SK-N-SH (cell line): ENCODE measurements around the gene ALOXE3. TPM values are rescaled to one million over a fixed set of nuclear protein-coding genes. Genes with fewer than 3 reads are reported as not detected.

ENCODE experiments used
- CTCF ChIA-PET: fragments of 300-600, 350-600 bp; formaldehyde crosslinking; extraction: SDS; loops from one replicate; lab custom pipeline; 2021; lab: Yijun Ruan, JAX
- POLR2A ChIA-PET: fragments of 350-600 bp; sonication (Branson Sonifier 250); formaldehyde crosslinking; extraction: SDS; loops from one replicate; lab custom pipeline; 2020; ENCODE audit warnings: antibody characterized with exemption, inconsistent platforms; lab: Yijun Ruan, JAX
- DNase-seq: peaks from one replicate; pipeline ENCODE4 v3.0.0; 2012
- H2AFZ ChIP-seq: fragments of 200-600 bp; sonication (generic); 2 replicates; pipeline ENCODE4 v1.8.1; 2016; ENCODE audit warnings: antibody characterized with exemption, mild to moderate bottlenecking, low read depth
- H3F3A ChIP-seq: fragments of 200-600 bp; sonication (generic); replicated peaks from 2 replicates; pipeline ENCODE3; 2016; ENCODE audit warnings: antibody characterized with exemption, mild to moderate bottlenecking; ENCODE audit not compliant: insufficient read depth
- H3K27ac ChIP-seq, 2 experiments: fragments of 200-500 bp in 1 of 2; fragments of 200-600 bp in 1 of 2; sonication (Bioruptor generic) in 1 of 2; sonication (generic), shearing (Covaris generic) in 1 of 2; 2 replicates each; pipeline versions ENCODE4 v1.5.1 to v1.6.1; 2014 to 2016; ENCODE audit warnings: low read depth in 2 of 2, inconsistent platforms in 1 of 2, low read length in 1 of 2, mild to moderate bottlenecking in 1 of 2, mixed read lengths in 1 of 2
- H3K27me3 ChIP-seq: fragments of 200-600 bp; sonication (generic), shearing (Covaris generic); 2 replicates; pipeline ENCODE4 v1.6.1; 2016; ENCODE audit warnings: mixed run types; ENCODE audit not compliant: insufficient read depth
- H3K36me3 ChIP-seq, 2 experiments: fragments of 200-500 bp in 1 of 2; fragments of 200-600 bp in 1 of 2; sonication (Bioruptor generic) in 1 of 2; sonication (generic) in 1 of 2; replicated peaks in 1 of 2; 2 replicates each; pipeline versions ENCODE3 to v1.5.1; 2014 to 2016; ENCODE audit warnings: low read length in 1 of 2, mild to moderate bottlenecking in 1 of 2; ENCODE audit not compliant: insufficient read depth in 2 of 2, control insufficient read depth in 1 of 2
- H3K4me1 ChIP-seq, 2 experiments: fragments of 200-500 bp in 1 of 2; fragments of 200-600 bp in 1 of 2; sonication (Bioruptor generic) in 1 of 2; sonication (generic), shearing (Covaris generic) in 1 of 2; 2 replicates each; pipeline versions ENCODE4 v1.5.1 to v1.6.1; 2014 to 2016; ENCODE audit warnings: low read depth in 1 of 2, low read length in 1 of 2, mixed run types in 1 of 2; ENCODE audit not compliant: insufficient read depth in 2 of 2, control insufficient read depth in 1 of 2
- H3K4me2 ChIP-seq: fragments of 200-600 bp; sonication (generic), shearing (Covaris generic); 2 replicates; pipeline ENCODE4 v1.6.1; 2017; ENCODE audit warnings: mixed run types
- H3K4me3 ChIP-seq, 2 experiments: fragments of 200-500 bp in 1 of 2; fragments of 200-600 bp in 1 of 2; sonication (Bioruptor generic) in 1 of 2; sonication (generic), shearing (Covaris generic) in 1 of 2; 2 replicates each; pipeline versions ENCODE4 v1.5.1 to v1.8.1; 2014 to 2016; ENCODE audit warnings: low read depth in 2 of 2, inconsistent platforms in 1 of 2, low read length in 1 of 2, mild to moderate bottlenecking in 1 of 2, mixed read lengths in 1 of 2, moderate library complexity in 1 of 2
- H3K79me2 ChIP-seq: fragments of 200-600 bp; sonication (generic); 2 replicates; pipeline ENCODE4 v1.8.1; 2017; ENCODE audit warnings: mild to moderate bottlenecking; ENCODE audit not compliant: insufficient read depth
- H3K9ac ChIP-seq: fragments of 200-600 bp; sonication (generic); 2 replicates; pipeline ENCODE4 v1.6.1; 2017; ENCODE audit warnings: mixed run types
- H3K9me2 ChIP-seq: fragments of 200-600 bp; sonication (generic); 2 replicates; pipeline ENCODE4 v1.6.1; 2017; ENCODE audit warnings: mixed run types
- H3K9me3 ChIP-seq: fragments of 200-600 bp; sonication (generic); 2 replicates; pipeline ENCODE4 v1.6.1; 2017; ENCODE audit warnings: mixed run types, mild to moderate bottlenecking, moderate library complexity
- H4K20me1 ChIP-seq: fragments of 200-600 bp; sonication (generic); 2 replicates; pipeline ENCODE4 v1.6.1; 2017; ENCODE audit warnings: mild to moderate bottlenecking, mixed run types; ENCODE audit not compliant: insufficient read depth
- ELF1 ChIP-seq: IDR thresholded peaks from 2 replicates; pipeline ENCODE4 v1.4.0; 2012
- FOXM1 ChIP-seq: IDR thresholded peaks from 2 replicates; pipeline ENCODE4 v1.4.0; 2012; ENCODE audit warnings: low read depth, mild to moderate bottlenecking
- GABPA ChIP-seq: IDR thresholded peaks from 2 replicates; pipeline ENCODE4 v1.4.0; 2012; ENCODE audit warnings: low read depth, mild to moderate bottlenecking
- GATA2 ChIP-seq: sonication (generic); formaldehyde crosslinking; IDR thresholded peaks from 2 replicates; pipeline ENCODE4 v1.5.0; 2020; ENCODE audit warnings: mild to moderate bottlenecking, missing genetic modification reagents
- JUND ChIP-seq: IDR thresholded peaks from 2 replicates; pipeline ENCODE4 v1.4.0; 2012
- MEF2A ChIP-seq: IDR thresholded peaks from 2 replicates; pipeline ENCODE4 v1.4.0; 2012; ENCODE audit warnings: low read depth, borderline replicate concordance
- MXI1 ChIP-seq: IDR thresholded peaks from 2 replicates; pipeline ENCODE4 v1.6.1; 2012; ENCODE audit warnings: mild to moderate bottlenecking, low read depth, low read length, improper control_type of control experiment
- NRF1 ChIP-seq: IDR thresholded peaks from 2 replicates; pipeline ENCODE4 v1.6.1; 2012; ENCODE audit warnings: low read depth, mild to moderate bottlenecking, low read length
- RFX5 ChIP-seq: IDR thresholded peaks from 2 replicates; pipeline ENCODE4 v1.6.1; 2012; ENCODE audit warnings: mild to moderate bottlenecking, improper control_type of control experiment, low read length
- RXRA ChIP-seq: IDR thresholded peaks from 2 replicates; pipeline ENCODE4 v1.4.0; 2012; ENCODE audit warnings: low read depth, mild to moderate bottlenecking, borderline replicate concordance
- SMC3 ChIP-seq: IDR thresholded peaks from 2 replicates; pipeline ENCODE4 v1.6.1; 2012; ENCODE audit warnings: low read depth, low read length, improper control_type of control experiment
- TAF1 ChIP-seq: IDR thresholded peaks from 2 replicates; pipeline ENCODE4 v1.6.1; 2012; ENCODE audit warnings: low read depth, mild to moderate bottlenecking, low read length, moderate library complexity, borderline replicate concordance
- TEAD4 ChIP-seq: IDR thresholded peaks from 2 replicates; pipeline ENCODE4 v1.4.0; 2012; ENCODE audit warnings: mild to moderate bottlenecking, borderline replicate concordance; ENCODE audit not compliant: insufficient read depth
- WGBS: methylation state at CpG from one replicate; pipeline ENCODE4 v1.1.6; 2017; ENCODE audit warnings: low lambda C conversion rate; 5-methylcytosine and 5-hydroxymethylcytosine counted together
- polyA plus RNA-seq, 3 experiments: library from polyadenylated mRNA; depleted of rRNA; stranded (reverse); fragments of >200 nt; gene quantifications; 2 replicates each; pipeline ENCODE4 v1.2.3, GENCODE V29; 2012
- TF ChIP-seq, protein P1 (sequence below): fragments of 150-350 bp; IDR thresholded peaks from 2 replicates; pipeline ENCODE4 v1.6.1; 2017; ENCODE audit warnings: antibody characterized with exemption, low read length, low read depth, borderline replicate concordance
- TF ChIP-seq, protein P2 (sequence below): IDR thresholded peaks from 2 replicates; pipeline ENCODE4 v1.4.0; 2012; ENCODE audit warnings: low read depth
- TF ChIP-seq, protein P3 (sequence below): IDR thresholded peaks from 2 replicates; pipeline ENCODE4 v1.6.1; 2012; ENCODE audit warnings: mild to moderate bottlenecking, low read depth, low read length, moderate library complexity
- TF ChIP-seq, protein P4 (sequence below): IDR thresholded peaks from 2 replicates; pipeline ENCODE4; 2012

ALOXE3 gene
- polyA plus RNA-seq, 1 of the 3 experiments (the other 2 are of a cell fraction) = 0.46 TPM

DNA sequence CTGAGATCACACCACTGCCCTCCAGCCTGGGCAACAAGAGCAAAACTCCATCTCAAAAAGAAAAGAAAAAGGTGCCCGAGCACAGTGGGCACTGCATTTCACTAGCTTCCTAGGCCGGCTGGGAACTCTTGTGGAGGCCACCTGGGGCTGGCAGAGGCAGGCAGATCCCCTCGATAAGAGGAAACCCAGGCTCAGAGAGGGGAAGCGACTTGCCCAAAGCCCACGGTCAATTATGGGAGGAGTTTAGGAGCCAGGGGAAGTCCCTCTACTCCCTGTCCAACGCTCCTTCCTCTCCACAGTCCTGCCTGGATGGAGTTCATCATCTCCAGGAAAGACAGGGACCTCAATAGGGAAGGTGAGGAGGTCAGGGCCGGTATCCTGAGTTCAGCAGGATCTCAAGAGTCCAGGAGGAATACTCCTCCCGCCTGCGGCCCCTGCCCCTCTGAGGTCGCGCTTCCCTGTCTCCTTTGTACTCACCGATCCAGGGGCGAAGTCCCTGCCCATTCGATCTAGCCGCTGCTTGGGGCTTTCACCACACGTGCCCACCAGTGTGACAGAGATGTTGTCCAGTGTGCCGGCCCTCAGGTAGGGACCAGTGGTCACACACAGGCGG is 841 bp downstream of the ALOXE3 start:
- Histone ChIP-seq H3K4me1 (peaks cover 0 to 18% of the 10 kb centered on the region in 2 experiments; a peak in 2 of 4 replicates), H3K27ac (peak overlapping the region in 1 of 2 experiments; percentile 63; a peak in 2 of 4 replicates), H2AFZ (peak overlapping the region; percentile 77; the same call in 1 of the 2 replicates), H3K9ac (peak overlapping the region; percentile 52), H3K36me3 (no peaks in the 10 kb centered on the region), H3K9me2 (no peaks in the 10 kb centered on the region), H3F3A (peaks cover 23% of the 10 kb centered on the region), H4K20me1 (peaks cover 15% of the 10 kb centered on the region), H3K79me2 (no peaks in the 10 kb centered on the region), H3K9me3 (no peaks in the 10 kb centered on the region), H3K4me3 (peak overlapping the region; percentile 53 to 79), H3K4me2 (peak overlapping the region; percentile 97), H3K27me3 (peaks cover 35% of the 10 kb centered on the region; the same call in 1 of the 2 replicates)
- no peak for DNase-seq
- TF ChIP-seq GABPA (no peak), GATA2 (CRISPR knock-in tag) (peak; percentile 57; the same call in 1 of the 2 replicates)
- WGBS = 27% methylated on average over 12 of the region's 18 CpGs
- ChIA-PET CTCF (interaction anchor here (1.0 to 15.2 kb wide), 11 partner anchors 10 to 70 kb away, joined by 3 to 298 read pairs (median 32); partner anchors contain the start of genes ALOX12B and PER1), POLR2A (no interaction called here)

DNA sequence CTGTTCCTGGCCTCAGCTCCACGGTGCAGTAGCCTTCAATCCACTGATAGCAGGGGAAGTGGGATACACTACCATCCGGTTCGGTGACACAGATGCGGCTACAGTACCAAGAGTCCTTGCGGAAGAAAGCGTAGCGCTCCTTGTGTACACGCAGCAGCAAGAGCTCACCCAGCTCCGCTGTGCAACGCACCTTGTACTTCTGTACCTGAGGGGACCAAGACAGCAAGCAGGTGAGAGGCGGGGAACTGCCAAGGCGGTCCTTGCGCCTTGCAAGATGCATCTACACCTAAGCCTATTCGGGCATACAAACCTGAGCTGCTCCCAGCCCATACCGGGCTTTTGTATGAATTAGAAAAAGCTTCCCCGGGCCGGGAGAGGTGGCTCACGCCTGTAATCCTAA is 1.5 kb downstream of the ALOXE3 start:
- Histone ChIP-seq H3F3A (peaks cover 23% of the 10 kb centered on the region), H3K9ac (no peak overlapping the region), H3K27me3 (peaks cover 35% of the 10 kb centered on the region; the same call in 1 of the 2 replicates), H3K36me3 (no peaks in the 10 kb centered on the region), H3K9me3 (no peaks in the 10 kb centered on the region), H3K4me3 (no peak overlapping the region), H3K27ac (no peak overlapping the region), H2AFZ (no peak overlapping the region), H4K20me1 (peaks cover 15% of the 10 kb centered on the region), H3K79me2 (no peaks in the 10 kb centered on the region), H3K4me2 (no peak overlapping the region), H3K4me1 (peaks cover 0 to 18% of the 10 kb centered on the region in 2 experiments; a peak in 2 of 4 replicates), H3K9me2 (no peaks in the 10 kb centered on the region)
- ChIA-PET CTCF (interaction anchor here (1.0 to 15.2 kb wide), 9 partner anchors 9 to 60 kb away, joined by 3 to 298 read pairs (median 46); partner anchors contain the start of gene ALOX12B), POLR2A (no interaction called here)
- TF ChIP-seq MEF2A (no peak), TAF1 (no peak), RFX5 (no peak), RXRA (no peak), ELF1 (no peak), JUND (no peak), SMC3 (no peak), FOXM1 (no peak), MXI1 (no peak), TEAD4 (no peak), NRF1 (no peak)
- TF ChIP-seq, protein P1, sequence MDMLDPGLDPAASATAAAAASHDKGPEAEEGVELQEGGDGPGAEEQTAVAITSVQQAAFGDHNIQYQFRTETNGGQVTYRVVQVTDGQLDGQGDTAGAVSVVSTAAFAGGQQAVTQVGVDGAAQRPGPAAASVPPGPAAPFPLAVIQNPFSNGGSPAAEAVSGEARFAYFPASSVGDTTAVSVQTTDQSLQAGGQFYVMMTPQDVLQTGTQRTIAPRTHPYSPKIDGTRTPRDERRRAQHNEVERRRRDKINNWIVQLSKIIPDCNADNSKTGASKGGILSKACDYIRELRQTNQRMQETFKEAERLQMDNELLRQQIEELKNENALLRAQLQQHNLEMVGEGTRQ = no peak
- TF ChIP-seq, protein P2, sequence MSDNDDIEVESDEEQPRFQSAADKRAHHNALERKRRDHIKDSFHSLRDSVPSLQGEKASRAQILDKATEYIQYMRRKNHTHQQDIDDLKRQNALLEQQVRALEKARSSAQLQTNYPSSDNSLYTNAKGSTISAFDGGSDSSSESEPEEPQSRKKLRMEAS = no peak
- TF ChIP-seq, protein P3, sequence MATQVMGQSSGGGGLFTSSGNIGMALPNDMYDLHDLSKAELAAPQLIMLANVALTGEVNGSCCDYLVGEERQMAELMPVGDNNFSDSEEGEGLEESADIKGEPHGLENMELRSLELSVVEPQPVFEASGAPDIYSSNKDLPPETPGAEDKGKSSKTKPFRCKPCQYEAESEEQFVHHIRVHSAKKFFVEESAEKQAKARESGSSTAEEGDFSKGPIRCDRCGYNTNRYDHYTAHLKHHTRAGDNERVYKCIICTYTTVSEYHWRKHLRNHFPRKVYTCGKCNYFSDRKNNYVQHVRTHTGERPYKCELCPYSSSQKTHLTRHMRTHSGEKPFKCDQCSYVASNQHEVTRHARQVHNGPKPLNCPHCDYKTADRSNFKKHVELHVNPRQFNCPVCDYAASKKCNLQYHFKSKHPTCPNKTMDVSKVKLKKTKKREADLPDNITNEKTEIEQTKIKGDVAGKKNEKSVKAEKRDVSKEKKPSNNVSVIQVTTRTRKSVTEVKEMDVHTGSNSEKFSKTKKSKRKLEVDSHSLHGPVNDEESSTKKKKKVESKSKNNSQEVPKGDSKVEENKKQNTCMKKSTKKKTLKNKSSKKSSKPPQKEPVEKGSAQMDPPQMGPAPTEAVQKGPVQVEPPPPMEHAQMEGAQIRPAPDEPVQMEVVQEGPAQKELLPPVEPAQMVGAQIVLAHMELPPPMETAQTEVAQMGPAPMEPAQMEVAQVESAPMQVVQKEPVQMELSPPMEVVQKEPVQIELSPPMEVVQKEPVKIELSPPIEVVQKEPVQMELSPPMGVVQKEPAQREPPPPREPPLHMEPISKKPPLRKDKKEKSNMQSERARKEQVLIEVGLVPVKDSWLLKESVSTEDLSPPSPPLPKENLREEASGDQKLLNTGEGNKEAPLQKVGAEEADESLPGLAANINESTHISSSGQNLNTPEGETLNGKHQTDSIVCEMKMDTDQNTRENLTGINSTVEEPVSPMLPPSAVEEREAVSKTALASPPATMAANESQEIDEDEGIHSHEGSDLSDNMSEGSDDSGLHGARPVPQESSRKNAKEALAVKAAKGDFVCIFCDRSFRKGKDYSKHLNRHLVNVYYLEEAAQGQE = no peak
- TF ChIP-seq, protein P4, sequence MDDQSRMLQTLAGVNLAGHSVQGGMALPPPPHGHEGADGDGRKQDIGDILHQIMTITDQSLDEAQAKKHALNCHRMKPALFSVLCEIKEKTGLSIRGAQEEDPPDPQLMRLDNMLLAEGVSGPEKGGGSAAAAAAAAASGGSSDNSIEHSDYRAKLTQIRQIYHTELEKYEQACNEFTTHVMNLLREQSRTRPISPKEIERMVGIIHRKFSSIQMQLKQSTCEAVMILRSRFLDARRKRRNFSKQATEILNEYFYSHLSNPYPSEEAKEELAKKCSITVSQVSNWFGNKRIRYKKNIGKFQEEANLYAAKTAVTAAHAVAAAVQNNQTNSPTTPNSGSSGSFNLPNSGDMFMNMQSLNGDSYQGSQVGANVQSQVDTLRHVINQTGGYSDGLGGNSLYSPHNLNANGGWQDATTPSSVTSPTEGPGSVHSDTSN = no peak
- 74% methylated on average over 18 of the region's 18 CpGs for WGBS
- DNase-seq = no peak
